ENCODE measurements around the gene ASTN1. TPM values are rescaled to one million over a fixed set of nuclear protein-coding genes. Genes with fewer than 3 reads are reported as not detected.

ASTN1 gene
- polyA plus RNA-seq, 3 donors, result 0.17 to 0.33 TPM; not detected in 1

DNA sequence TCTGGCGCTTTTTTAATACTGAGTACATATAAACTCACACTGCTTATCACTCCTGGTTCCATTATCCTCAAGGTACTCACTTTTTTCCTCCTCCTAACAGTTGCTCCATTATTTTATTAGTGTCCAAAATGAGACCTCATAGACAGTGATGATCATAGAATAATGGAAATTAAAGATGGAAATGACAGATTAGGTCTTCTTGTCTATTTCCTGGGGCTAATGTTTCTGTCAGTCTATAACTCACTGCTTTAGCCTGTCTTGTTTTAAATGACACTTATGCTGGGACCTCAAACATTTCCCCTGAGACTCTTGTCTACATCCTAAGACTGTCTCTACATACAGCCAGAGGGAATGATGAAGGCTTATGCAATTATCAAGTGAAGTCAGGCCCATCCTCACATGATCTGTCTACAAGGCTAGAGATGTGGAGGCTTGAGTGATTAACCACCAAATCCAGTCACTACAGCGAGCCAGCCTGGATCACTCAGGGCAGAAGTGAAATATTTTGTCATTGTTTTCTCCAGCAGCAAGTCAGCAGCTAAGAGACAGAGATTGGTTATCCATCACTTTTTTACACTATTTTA is 152.1 kb downstream of the ASTN1 start:
- WGBS, 3 donors, result 77 to 93% (median 83%) methylated on average over 2 of the region's 2 CpGs

GRCh38 chr1:177011508-177011907 is 153.0 kb downstream of the ASTN1 start:
- H3K27ac ChIP-seq (ENCODE audit: low read depth, low read length), result no peak overlapping the region
- 71 to 96% (median 95%) methylated on average over 1 of the region's 1 CpG for WGBS, 3 donors

More for the DNA sequence above, 152.1 kb downstream of the ASTN1 start:
- H3K27ac ChIP-seq (ENCODE audit: low read depth, low read length), result no peak overlapping the region

- WGBS, 3 donors, result 50 to 78% (median 66%) methylated on average over 1 of the region's 1 CpG
- no peak overlapping the region for H3K27ac ChIP-seq (ENCODE audit: low read depth, low read length)
These were observed 154.2 kb downstream of the ASTN1 start for GRCh38 chr1:177010211-177010825.

DNA sequence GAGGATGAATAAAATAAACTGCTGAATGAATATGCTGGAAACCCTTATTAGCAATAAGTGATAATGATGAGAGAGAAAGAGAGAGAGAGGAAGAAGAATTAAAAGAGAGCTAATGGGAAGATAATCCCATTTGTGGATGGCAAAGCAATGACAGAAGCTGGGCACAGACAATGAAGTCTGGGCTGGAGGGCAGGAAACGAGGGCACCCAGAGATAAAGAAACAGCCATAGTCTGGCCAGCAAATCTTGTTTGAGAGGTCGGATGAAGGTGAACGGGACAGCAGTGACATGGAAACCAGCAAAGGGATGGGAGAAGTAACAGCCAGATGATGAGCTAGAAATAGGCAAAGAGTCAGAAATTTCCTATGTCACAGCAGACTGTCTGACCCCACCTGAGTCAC is 155.9 kb downstream of the ASTN1 start:
- 75 to 89% (median 77%) methylated on average over 3 of the region's 3 CpGs for WGBS, 3 donors
- no peak overlapping the region for H3K27ac ChIP-seq (ENCODE audit: low read depth, low read length)

DNA sequence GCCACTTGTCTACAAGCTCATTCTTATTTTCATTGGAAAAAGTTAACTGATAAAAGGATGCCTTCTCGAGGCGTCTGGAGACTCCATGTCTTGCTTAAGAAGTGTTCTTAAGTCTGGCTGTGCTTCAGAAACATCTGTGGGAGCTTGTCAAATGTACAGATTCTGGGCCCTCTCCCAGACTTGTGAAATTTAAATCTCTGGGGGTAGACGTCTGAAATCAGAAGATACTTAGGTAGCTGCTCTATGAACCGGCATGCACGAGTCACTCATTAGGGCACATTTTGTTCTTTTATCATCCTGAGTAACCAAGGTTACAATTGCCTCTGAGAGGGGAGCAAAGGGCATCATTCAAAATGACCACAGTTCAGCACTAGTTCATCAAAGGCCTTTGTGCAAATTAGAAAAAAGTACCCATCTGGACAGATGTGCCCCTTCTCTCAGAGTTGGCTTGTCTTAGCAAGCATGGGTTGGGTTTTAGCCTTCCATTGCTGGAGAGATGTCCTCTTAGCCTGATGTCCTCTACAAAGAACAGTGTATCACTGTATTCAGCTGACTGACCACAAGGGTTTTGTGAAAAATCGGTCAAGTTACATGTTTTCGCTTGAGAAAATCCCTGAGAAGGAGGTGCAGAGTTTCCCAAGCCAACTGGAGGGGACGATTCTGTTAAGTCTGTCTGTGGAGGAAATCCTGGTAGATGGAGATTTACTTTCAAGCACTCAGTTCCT is 156.9 kb downstream of the ASTN1 start:
- no peak overlapping the region for H3K27ac ChIP-seq (ENCODE audit: low read depth, low read length)
- 44 to 53% (median 46%) methylated on average over 8 of the region's 8 CpGs for WGBS, 3 donors

DNA sequence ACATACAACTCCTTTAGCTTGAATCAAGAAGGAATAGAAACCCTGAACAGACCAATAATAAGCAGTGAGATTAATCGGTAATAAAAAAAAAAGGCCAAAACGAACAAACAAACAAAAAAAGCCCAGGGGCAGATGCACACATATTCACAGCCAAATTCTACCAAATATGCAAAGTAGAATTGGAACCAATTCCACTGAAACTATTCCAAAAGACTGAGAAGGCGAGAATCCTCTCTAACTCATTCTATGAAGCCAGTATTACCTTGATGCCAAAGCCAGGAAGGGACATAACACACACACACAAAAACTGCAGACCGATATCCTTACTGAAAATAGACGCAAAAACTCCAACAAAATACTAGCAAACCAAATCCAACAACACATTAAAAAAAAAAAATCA is 161.6 kb downstream of the ASTN1 start:
- WGBS, 3 donors, result 70 to 87% (median 77%) methylated on average over 5 of the region's 5 CpGs
- no peak overlapping the region for H3K27ac ChIP-seq (ENCODE audit: low read depth, low read length)

GRCh38 chr1:177001556-177001955 is 163.0 kb downstream of the ASTN1 start:
- H3K27ac ChIP-seq (ENCODE audit: low read depth, low read length), result no peak overlapping the region
- WGBS, 3 donors, result 69 to 87% (median 85%) methylated on average over 2 of the region's 2 CpGs

DNA sequence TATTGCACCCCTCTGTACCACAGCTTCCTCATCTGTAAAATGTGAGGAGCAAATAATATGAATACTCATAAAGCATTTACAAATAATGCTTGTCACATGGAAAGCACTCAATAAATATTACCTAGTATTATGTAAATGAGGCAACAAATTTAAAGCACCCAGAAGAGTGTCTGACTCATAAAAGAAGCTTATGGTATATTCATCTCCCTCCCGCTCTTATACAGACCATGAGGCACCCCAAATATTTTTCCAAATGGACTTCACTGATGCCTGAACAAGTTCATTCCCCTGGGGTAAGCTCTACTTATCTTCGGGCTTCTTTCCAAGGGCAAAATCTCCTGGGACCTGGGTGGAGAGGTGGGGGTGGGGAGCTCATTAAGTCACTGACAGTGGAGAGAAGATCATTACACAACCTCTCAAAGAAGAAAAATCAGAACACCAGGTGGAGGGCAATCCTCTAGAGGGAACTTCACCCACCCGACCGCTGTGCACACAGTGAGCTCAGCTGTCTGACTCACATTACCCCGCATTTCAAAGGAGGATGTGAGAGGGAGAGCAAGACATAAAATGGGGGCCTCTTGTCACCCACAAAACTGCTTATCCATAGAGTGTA is 166.2 kb downstream of the ASTN1 start:
- H3K27ac ChIP-seq (ENCODE audit: low read depth, low read length), result no peak overlapping the region
- 72 to 74% (median 73%) methylated on average over 5 of the region's 5 CpGs for WGBS, 3 donors

GRCh38 chr1:176996456-176997090 is 167.9 kb downstream of the ASTN1 start:
- no peak overlapping the region for H3K27ac ChIP-seq (ENCODE audit: low read depth, low read length)
- 14 to 28% (median 28%) methylated on average over 4 of the region's 4 CpGs for WGBS, 3 donors

DNA sequence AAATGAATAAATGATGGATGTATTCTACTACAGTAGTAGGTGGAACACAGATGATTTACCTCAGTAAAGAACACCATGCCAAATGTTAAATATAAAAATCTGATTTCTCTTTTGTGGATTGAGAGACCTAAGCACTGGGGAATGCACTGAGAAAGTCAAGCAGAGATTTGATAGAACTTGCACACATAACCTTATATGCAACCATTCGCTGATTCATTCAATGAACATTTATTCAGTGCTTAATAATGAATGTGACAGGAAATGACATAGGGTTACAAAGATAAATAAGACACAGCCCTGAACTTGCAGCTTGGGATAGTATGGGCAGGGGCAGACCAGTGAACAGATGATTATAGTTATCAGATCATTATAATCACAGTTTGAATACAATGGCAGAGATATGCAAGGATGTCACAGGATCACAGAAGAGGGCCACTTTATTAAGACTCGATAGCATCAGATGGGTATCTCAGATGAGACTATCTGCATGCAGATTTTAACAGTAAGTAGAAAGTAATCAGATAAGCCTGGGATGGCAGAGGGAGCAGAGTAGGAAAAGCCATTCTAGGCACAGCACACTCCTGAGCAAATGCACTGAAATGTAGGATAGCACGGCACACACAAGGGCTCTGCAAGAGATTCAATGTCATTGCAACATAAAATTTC is 169.4 kb downstream of the ASTN1 start:
- 65 to 90% (median 72%) methylated on average over 3 of the region's 3 CpGs for WGBS, 3 donors

DNA sequence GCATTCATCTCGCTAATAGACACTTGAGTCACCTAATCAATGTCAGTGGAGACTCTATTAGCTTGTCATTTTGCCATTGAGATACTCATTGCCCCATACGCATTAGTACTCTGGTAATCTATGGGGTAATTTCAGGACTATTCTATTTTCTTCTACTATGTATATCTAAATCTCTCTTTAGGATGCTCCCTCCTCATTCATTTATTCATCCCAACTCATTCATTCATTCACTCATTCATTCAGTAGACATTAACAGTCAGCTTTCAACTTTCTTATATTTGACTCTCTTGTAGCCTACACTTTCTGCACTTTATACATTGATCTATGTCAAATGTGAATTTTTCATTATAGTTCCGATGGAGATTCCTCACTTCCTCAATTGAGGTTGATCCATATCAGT is 170.9 kb downstream of the ASTN1 start:
- WGBS, 3 donors, result 82 to 93% (median 85%) methylated on average over 3 of the region's 3 CpGs
- H3K27ac ChIP-seq (ENCODE audit: low read depth, low read length), result no peak overlapping the region

More for the DNA sequence above, 169.4 kb downstream of the ASTN1 start:
- no peak overlapping the region for H3K27ac ChIP-seq (ENCODE audit: low read depth, low read length)

- H3K27ac ChIP-seq (ENCODE audit: low read depth, low read length), result no peak overlapping the region
- 60 to 63% (median 63%) methylated on average over 1 of the region's 1 CpG for WGBS, 3 donors
These were observed 174.8 kb downstream of the ASTN1 start for GRCh38 chr1:176989754-176990153.

DNA sequence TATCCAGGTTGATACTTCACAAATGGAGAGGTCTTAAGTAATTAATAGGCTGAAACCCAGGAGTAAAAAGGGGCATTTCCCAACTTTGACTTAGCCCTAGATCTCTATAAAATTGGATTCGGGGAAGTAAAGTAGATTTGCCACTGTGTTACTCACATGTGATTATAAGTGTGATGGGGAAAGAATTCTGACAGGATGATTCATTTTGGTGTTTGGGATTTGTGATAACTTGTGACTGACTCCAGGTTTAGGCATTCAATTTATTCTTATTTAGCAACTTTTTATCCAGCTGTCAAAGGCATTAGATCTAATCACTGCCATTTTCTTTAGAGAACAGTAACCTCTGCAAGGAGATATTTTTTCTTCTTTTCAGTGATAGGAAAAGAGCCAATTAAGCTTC is 175.5 kb downstream of the ASTN1 start:
- no peak overlapping the region for H3K27ac ChIP-seq (ENCODE audit: low read depth, low read length)
- 54 to 81% (median 60%) methylated on average over 1 of the region's 1 CpG for WGBS, 3 donors

GRCh38 chr1:176987016-176987415 is 177.5 kb downstream of the ASTN1 start:
- no peak overlapping the region for H3K27ac ChIP-seq (ENCODE audit: low read depth, low read length)

DNA sequence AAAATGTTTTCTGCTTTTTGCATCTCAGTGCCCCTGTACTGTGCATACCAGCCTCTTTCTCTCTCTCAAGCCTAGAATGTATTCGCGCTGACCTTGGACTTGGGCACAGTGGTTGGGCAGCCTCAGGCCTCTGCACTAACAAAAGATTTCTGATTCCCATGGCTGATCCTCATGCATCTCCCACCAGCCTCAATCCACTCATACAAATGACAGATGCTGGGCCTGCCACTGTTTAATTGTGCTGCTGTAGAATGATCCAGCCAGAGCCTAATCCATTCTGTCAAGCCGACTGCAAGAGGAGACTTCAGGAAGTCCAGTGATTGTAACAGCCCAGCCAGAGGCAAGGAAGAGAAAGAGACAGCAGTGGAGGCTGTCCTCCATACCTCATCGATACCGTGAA is 180.8 kb downstream of the ASTN1 start:
- no peak overlapping the region for H3K27ac ChIP-seq (ENCODE audit: low read depth, low read length)
- WGBS, 3 donors, result 76 to 85% (median 83%) methylated on average over 5 of the region's 5 CpGs

DNA sequence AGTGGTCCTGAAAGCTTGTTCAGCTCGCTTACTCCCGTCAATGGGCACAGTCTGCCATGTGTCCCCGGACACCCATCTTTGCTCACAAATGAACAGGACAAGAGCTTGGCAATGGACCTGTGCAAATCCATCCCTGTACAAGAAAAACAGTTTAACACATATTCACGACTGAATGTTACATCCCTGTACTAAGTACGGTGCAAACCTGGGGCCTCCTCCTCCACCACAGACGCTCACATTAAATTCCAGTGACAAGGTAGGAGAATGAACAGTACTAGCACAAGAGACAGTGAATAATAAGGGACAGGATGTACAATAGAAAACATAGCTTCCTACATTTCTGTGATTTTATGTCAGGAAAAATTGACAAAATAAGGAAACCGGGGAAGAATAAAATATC is 187.7 kb downstream of the ASTN1 start:
- WGBS, 3 donors, result 88 to 91% (median 89%) methylated on average over 7 of the region's 7 CpGs

DNA sequence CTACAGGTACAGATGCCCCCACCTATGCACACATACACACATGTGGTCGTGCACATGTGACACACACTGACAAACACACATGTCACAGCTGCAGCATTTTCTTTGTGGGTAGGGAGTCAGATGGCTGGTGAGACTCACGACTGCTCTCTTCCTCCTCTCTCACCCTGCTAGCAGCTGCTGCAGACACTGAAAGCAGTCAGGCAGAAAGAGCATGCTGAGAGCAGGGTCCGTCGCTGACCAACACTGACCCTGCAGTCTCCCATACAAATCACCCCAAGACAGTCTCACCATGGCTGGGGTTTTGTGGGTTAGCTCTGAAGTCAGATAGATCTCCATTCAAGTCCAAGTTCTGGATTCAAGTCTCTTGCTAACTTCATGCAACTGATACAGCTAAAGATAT is 188.3 kb downstream of the ASTN1 start:
- WGBS, 3 donors, result 44 to 61% (median 59%) methylated on average over 4 of the region's 4 CpGs
- H3K27ac ChIP-seq (ENCODE audit: low read depth, low read length), result no peak overlapping the region

More for the DNA sequence above, 187.7 kb downstream of the ASTN1 start:
- H3K27ac ChIP-seq (ENCODE audit: low read depth, low read length), result no peak overlapping the region

DNA sequence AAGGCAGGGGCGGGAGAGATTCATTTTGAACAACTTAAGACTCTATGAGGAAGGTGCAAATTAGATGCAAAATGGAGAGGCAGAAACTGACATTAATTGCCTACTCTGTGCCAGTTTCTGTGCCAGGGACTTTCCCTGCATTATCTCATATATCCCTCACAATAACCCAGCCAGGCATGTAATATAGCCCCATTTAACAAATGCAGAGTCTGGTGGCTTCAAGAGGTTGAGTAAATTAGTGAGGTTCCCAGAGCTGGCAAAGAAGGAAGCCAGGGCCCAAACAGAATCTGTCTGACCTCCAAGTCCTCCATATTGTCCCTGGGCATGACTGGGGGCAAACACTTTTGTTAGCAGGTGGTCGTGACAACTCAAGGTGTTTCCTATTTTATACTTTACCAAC is 199.8 kb downstream of the ASTN1 start:
- 77 to 81% (median 80%) methylated on average over 2 of the region's 2 CpGs for WGBS, 3 donors

More for the DNA sequence above, 199.8 kb downstream of the ASTN1 start:
- no peak overlapping the region for H3K27ac ChIP-seq (ENCODE audit: low read depth, low read length)
